Ramos (cell line): Measurements from ENCODE around the gene DMC1.
"Not testable (repeated sequence)": the region's sequence is repeated elsewhere in the genome, so short reads cannot be mapped to it uniquely, and the experiment has no call there.

Source experiments
- in situ Hi-C: fragments of 300-500 bp; cut with MboI; formaldehyde crosslinking; loops from one replicate; pipeline ENCODE4 v1.14.3; 2022; ENCODE audit warnings: low sequenced_read_pairs; ENCODE audit not compliant: unreplicated experiment

DMC1 gene

GRCh38 chr22:38569972-38570778 is at the start of gene DMC1:
Gene DMC1 (minus strand): TSS chr22:38570183. CDS start chr22:38568256, 1,927 bp downstream.
- in situ Hi-C loops: loop anchor here (10.0 kb wide), 1 partner anchor 155 kb away; no protein-coding TSS in a partner anchor

DNA sequence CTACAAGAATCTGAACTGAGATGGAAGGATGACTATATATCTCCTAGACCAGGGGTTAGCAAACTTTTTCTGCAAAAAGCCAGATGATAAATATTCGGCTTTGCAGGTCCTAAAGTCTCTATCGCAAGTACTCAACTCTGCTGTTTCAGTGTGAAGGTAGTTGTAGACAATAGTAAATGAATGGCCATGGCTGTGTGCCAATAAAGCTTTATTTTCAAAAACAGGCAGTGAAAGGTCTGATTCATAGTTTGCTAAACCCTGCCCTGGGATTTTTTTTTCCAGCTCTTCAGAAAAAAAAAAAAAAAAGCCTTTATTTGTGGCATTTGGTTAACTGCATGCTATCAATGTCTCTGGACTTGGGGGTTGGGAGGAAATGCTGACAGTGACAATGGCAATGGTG is 48.7 kb upstream of the DMC1 start:
- in situ Hi-C loops: no loop called here

GRCh38 chr22:38618258-38618657 is 48.3 kb upstream of the DMC1 start:
- in situ Hi-C loops: no loop called here

DNA sequence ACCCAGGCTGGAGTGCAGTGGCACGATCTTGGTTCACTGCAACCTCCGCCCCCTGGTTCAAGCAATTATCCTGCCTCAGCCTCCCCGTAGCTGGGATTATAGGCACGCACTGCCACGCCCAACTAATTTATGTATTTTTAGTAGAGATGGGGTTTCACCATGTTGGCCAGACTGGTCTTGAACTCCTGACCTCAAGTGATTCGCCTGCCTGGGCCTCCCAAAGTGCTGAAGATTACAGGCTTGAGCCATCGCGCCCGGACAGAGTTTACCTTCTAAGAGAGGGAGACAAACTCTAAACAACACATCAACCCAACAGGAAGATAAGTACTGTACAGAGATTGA is 45.1 kb upstream of the DMC1 start:
- in situ Hi-C loops: not testable (repeated sequence)

GRCh38 chr22:38614332-38615063 is 44.5 kb upstream of the DMC1 start:
- in situ Hi-C loops: no loop called here

DNA sequence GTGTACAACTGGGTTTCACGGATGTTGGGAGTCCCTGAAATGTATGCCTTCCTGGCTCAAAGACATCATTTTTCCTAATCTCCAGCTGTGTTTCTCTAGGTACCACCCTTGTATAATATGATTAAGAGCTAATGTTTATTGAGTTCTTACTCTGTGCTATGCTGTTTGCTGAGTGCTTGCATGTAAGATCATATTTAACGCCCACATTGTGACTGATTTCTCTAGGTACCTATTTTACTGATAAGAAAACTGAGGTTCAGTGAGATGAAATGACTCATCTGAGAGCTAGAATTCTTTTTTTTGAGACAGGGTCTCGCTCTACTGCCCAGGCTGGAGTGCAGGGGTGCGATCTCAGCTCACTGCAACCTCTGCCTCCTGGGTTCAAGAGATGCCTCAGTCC is 43.6 kb upstream of the DMC1 start:
- in situ Hi-C loops: no loop called here

DNA sequence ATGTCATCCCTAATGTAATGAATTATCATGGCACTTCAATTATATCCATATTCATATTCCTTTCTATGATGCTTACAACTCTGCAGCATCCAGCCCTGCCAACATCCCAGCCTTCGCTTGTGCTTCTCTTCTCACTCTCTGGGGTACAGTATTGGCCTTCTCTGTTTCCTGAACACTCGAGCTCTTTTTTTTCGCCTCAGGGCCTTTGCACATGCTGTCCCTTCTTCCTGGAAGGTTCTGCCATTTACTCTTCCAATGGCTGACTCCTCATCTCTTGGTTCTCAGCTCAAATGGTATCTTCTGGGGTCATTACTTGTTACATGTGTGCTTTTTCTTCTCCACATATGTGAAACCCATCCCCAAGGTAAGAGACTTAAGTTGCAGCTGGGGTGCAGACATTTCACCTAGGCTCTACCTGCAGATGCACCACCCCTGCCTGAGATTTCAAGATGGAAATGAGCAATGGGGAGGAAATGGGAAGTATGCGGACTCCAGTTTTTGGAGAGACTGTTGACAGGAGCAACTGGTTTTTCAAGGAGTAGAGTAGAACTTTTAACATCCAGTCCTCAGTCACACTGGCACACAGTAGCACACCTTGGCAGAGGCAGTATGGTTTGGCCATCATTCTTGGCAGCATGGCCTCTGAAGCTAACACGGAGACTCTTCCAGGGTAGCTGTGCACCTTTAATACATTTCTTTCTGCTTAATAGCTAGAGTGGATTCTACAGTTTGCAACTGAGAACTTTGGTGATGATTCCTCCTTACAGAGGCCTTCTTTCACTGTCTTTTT is 42.4 kb upstream of the DMC1 start:
- in situ Hi-C loops: no loop called here

- in situ Hi-C loops: no loop called here
Observed at GRCh38 chr22:38611559-38611958, 41.6 kb upstream of the DMC1 start.

GRCh38 chr22:38610234-38610633 is 40.3 kb upstream of the DMC1 start:
- in situ Hi-C loops: no loop called here

DNA sequence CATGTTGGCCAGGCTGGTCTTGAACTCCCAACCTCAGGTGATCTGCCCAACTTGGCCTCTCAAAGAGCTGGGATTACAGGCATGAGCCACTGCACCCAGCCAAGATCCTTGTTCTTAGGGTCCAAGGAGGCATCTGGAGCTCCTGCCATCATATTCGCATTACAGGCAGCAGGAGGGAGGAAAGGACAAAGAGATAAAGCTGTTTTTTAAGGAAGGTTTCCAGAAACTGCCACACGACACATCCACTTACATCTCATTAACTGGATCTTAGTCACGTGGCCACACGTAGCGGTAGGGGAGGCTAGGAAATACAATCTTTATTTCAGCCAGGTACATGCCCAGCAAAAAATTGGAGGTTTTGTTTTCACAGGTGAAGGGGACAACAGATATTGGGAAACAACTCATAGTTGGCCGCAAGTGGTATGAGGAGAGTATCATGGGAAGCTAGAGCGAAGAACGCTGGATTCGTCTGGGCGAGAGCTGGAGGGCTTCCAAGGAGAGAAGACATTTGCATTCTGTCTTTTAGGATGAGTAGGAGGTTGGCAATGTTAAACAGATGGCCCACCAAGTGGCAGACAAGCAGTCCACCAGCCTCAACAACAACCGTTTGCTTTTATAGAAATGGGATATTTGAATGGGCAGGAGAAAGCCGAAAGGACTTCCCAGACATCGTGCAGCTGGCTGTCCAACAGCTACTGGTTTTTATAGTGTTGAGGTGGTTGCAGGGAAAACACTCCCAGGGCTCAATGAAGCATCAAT is 39.2 kb upstream of the DMC1 start:
- in situ Hi-C loops: no loop called here

DNA sequence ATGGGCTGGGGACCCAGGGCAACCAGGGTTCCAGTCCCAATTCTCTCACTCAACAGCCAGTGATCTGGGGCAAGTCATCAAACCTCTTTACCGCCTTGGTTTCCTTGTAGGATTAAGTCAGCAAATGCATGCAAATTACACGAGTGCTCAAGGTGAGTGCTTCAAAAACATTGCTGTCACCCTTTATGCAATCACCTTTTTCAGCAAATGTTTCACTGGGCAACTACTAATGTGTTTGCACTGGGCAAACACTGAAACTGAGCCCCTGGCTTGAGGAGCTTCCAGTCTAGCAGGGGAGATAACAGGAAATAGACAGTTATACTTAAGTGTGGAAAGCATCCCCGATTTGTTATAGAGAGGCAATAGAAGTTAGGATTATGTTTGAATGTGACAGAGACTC is 37.7 kb upstream of the DMC1 start:
- in situ Hi-C loops: no loop called here

- in situ Hi-C loops: no loop called here
Observed at GRCh38 chr22:38602166-38602565, 32.2 kb upstream of the DMC1 start.

- in situ Hi-C loops: no loop called here
Observed at GRCh38 chr22:38601221-38601764, 31.3 kb upstream of the DMC1 start.

DNA sequence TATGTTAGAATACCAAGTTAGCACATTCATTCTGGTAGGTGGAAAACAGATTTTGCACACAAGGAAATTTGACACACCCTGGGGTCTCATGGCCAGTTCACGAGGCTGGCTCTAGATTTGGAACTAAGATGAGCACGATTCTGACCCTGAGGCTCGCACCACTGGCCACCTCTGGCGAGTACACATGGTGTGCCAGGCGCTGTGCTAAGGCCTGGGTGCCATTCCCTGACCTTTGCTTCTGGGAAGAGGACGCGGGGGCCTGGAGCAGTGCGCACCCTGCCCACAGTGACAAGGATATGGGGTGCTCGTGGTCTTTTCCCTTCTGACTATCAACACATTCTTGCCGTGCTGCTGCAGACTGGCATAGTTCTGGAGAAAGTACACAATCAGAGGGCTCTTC is 29.5 kb upstream of the DMC1 start:
- in situ Hi-C loops: no loop called here

- in situ Hi-C loops: not testable (repeated sequence)
Observed at GRCh38 chr22:38582923-38583322, 12.9 kb upstream of the DMC1 start.

DNA sequence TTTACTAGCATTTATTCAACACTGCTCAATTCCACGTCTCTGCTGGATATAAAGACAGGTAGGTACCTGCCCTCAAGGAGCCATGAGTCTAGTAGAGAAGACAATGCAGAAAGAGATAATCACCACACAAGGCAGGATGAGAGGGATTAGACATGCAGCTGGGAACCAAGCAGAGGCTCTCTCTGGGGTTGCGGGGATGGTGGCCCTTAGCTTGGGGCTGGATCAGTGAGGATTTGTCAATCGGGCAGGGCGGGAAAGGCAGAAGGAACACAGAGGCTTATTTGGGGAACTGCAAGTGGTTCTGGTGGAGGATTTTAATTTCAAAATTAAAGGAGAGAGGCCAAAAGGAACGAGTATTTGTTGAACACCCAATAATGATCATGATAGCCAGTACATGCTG is 8.5 kb upstream of the DMC1 start:
- in situ Hi-C loops: loop anchor here (10.0 kb wide), 1 partner anchor 164 kb away; no protein-coding TSS in a partner anchor

DNA sequence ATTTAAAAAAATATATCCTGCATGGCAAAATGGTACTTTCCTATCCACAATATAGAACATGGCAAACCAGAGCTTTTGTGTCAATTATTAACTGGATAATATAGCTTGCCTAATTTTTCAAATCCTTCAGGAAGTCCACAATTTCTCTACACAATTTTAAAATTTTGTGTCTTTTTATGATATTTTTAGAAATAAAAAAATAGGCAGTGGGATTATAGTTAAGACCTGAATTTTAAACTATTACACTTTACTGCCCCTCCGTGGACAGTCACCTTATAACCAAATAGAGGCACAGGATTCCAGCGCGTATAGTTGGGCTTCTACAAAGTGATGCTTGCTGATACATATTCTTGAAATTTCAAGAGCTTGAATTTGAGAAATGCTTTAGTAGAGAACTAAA is 2.1 kb upstream of the DMC1 start:
- in situ Hi-C loops: loop anchor here (10.0 kb wide), 1 partner anchor 157 kb away; no protein-coding TSS in a partner anchor

- in situ Hi-C loops: loop anchor here (10.0 kb wide), 1 partner anchor 156 kb away; no protein-coding TSS in a partner anchor
Observed at GRCh38 chr22:38570779-38571364, 889 bp upstream of the DMC1 start.

DNA sequence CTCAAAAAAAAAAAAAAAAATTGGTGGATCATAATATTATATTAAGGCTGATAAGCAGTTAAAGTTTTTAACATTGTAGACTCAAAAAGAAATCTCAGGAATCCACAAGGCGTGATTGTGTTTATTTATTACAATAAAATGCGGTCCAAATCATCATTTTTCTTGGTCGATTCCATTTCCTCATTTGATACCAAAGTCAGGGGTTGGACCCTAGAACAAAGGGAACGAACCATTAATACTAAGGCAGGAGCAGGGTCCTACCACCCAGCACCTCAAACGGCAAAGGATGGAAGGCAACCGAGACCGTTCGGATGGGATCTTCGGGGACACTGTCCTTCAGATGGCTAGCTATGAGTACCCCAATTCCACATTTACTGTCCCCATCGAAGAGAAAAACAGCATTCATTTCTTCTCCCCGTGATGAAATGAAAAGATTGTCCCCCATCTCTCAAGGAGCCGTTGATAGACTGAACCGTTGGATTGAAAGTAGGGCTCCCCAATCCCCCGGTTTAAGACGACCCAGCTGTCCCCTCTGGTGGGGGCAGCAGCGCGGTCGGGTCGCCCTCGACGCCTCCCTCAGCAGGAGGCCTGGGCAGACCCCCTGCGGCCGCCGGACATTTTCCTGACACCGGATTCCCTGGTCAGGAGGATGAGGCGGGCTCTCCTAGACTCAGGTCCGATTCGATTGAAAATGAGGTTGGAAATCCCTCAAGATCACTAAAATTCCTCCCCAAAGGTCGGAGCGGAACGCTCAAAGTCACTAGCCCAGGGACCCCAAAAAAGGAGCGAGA is 607 bp downstream of the DMC1 start:
- in situ Hi-C loops: no loop called here
